Lower leg skin (tissue), 4 donors: ENCODE measurements around the gene PLA2G3. TPM values are rescaled to one million over a fixed set of nuclear protein-coding genes. Genes with fewer than 3 reads are reported as not detected.

ENCODE experiments used
- DNase-seq, 2 donors: peaks; one replicate each; pipeline ENCODE4 v3.0.0-alpha.2; 2019; ENCODE audit warnings: low spot score in 2 of 2
- H3K4me3 ChIP-seq: fragments of 200-600 bp; sonication (generic); 2 replicates; pipeline ENCODE4 v1.5.1; 2017; ENCODE audit warnings: mild to moderate bottlenecking, low read depth; ENCODE audit not compliant: poor library complexity, severe bottlenecking
- POLR2A ChIP-seq, 2 donors: fragments of 450-650 bp; IDR thresholded peaks; one replicate each; pipeline ENCODE4 v1.6.1; 2016 to 2017; ENCODE audit warnings: antibody characterized with exemption in 2 of 2, mild to moderate bottlenecking in 1 of 2, moderate library complexity in 1 of 2
- WGBS, 2 donors: methylation state at CpG; one replicate each; pipeline ENCODE4 v1.1.5; 2018; 5-methylcytosine and 5-hydroxymethylcytosine counted together
- intact Hi-C: fragments of 100-400 bp; cut with DNase I; formaldehyde crosslinking; loops from one replicate; pipeline ENCODE4 v1.15.0; 2023; ENCODE audit warnings: low total_unique reads
- total RNA-seq, 4 donors: library from RNA; depleted of rRNA; stranded (reverse); fragments of >200 nt; gene quantifications; one replicate each; pipeline ENCODE4 v1.1.0, GENCODE V29; 2016
- TF ChIP-seq, protein P1 (sequence below), 3 donors: fragments of 450-650 bp; IDR thresholded peaks; one replicate each; pipeline ENCODE4 v1.5.1; 2016; ENCODE audit warnings: antibody characterized with exemption in 3 of 3, mild to moderate bottlenecking in 3 of 3, moderate library complexity in 2 of 3

The PLA2G3 gene
- total RNA-seq, 4 donors from 2014 or later: 6.5 to 11.3 (median 8.7) TPM

DNA sequence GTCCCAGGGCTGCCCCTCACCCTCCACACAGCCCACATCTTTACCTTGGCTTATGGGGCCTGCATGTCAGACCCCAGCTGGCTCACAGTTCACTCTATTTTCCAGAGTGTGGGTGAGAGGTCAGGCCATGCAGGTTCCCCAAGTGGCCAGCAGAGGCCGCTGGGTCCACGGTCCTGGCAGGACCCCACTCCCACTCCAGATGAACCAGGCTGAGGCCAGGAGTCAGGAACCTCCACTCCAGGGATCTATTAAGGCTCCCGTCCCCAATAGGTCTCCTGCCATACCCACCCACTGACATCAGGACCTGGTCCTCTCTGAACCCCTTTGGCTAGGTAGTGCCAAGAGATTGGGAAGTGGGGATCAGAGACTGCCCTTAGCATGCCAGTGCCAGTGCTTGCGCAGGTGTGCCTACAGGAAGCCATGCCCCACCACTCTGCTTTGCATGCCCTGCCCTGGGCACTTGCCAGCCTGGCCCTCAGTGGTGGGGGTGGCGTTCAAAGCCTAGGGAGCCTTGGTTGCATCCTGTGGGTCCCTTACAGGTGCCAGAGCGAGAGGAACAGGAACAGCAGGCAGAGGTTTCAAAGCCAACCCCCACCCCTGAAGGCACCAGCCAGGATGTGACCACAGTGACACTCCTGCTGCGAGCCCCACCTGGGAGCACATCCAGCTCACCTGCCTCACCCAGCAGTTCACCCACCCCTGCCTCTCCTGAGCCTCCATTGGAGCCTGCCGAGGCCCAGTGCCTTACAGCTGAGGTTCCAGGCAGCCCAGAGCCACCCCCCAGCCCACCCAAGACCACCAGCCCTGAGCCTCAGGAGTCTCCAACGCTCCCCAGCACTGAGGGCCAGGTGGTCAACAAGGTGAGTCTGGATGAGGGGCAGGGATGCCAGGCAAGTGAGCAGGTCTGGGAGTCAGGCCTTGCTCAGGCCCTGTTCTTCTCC, 50.9 kb downstream of the PLA2G3 start:
- intact Hi-C loops: loop anchor here (5.0 kb wide), 1 partner anchor 142 kb away; no protein-coding TSS in a partner anchor
- no peak for TF ChIP-seq POLR2A (IDR thresholded peaks at IDR 0.05)
- TF ChIP-seq, protein P1, sequence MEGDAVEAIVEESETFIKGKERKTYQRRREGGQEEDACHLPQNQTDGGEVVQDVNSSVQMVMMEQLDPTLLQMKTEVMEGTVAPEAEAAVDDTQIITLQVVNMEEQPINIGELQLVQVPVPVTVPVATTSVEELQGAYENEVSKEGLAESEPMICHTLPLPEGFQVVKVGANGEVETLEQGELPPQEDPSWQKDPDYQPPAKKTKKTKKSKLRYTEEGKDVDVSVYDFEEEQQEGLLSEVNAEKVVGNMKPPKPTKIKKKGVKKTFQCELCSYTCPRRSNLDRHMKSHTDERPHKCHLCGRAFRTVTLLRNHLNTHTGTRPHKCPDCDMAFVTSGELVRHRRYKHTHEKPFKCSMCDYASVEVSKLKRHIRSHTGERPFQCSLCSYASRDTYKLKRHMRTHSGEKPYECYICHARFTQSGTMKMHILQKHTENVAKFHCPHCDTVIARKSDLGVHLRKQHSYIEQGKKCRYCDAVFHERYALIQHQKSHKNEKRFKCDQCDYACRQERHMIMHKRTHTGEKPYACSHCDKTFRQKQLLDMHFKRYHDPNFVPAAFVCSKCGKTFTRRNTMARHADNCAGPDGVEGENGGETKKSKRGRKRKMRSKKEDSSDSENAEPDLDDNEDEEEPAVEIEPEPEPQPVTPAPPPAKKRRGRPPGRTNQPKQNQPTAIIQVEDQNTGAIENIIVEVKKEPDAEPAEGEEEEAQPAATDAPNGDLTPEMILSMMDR (IDR thresholded peaks at IDR 0.05): no peak
- no peak for DNase-seq
- 70 to 73% methylated on average over 7 to 8 of the region's 9 CpGs for WGBS, 2 donors
- no peak overlapping the region for H3K4me3 ChIP-seq

DNA sequence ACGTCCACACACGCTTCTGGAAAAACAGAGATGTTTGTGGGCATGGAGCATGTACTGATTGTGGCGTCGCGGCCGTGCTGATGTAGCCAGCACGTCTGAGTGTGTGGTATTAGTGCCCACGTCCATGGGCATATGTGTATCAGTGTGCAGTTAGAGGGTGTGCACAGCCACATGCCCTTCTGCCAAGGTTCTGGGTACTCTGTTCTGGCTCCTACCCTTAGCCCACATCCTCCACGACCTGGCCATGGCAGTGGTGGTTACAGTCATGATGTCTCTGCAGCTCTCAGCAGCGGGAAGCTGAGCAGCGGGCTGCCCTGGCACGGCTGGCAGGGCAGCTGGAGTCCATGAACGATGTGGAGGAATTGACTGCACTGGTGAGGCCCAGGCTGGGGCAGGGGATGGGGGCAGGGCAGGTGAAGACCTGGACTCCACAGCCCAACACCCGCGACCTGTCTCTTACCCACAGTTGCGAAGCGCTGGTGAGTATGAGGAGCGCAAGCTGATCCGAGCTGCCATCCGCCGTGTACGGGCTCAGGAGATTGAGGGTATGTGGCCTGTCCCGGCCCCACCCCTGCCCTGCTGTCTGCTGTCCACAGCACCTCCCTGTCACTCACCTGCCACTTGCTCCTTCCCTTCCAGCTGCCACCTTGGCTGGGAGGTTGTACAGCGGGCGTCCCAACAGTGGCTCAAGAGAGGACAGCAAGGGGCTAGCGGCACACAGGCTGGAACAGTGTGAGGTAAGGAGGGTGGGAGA, 51.9 kb downstream of the PLA2G3 start:
- intact Hi-C loops: loop anchor here (5.0 kb wide), 1 partner anchor 141 kb away; no protein-coding TSS in a partner anchor
- 90 to 92% methylated on average over 25 to 26 of the region's 26 CpGs for WGBS, 2 donors
- TF ChIP-seq, protein P1 (IDR thresholded peaks at IDR 0.05): no peak
- TF ChIP-seq POLR2A (IDR thresholded peaks at IDR 0.05): no peak
- H3K4me3 ChIP-seq: no peak overlapping the region
- no peak for DNase-seq

DNA sequence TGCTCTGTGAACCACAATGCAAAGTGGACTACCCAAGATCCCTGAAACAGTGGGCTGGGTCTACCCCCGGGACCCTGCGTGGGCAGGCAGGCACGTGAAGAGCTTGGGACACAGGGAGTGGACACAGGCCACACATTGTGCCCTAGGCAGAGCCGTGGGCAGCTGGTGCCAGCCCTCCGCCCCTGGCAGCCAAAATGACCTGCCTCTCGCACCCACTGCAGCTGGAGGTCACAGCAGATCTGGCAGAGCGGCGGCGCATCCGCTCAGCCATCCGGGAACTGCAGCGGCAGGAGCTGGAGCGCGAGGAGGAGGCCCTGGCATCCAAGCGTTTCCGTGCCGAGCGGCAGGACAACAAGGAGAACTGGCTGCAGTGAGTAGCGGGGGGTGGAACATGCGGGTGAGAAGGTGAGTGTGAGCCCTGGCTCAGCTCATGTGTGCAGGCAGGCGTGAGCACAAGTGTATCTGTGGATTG, 52.5 kb downstream of the PLA2G3 start:
- DNase-seq: no peak
- H3K4me3 ChIP-seq: no peak overlapping the region
- intact Hi-C loops: loop anchor here (5.0 kb wide), 1 partner anchor 140 kb away; no protein-coding TSS in a partner anchor
- WGBS, 2 donors: 87 to 88% methylated on average over 21 of the region's 21 CpGs
- TF ChIP-seq POLR2A (IDR thresholded peaks at IDR 0.05): no peak
- TF ChIP-seq, protein P1 (IDR thresholded peaks at IDR 0.05): no peak

DNA sequence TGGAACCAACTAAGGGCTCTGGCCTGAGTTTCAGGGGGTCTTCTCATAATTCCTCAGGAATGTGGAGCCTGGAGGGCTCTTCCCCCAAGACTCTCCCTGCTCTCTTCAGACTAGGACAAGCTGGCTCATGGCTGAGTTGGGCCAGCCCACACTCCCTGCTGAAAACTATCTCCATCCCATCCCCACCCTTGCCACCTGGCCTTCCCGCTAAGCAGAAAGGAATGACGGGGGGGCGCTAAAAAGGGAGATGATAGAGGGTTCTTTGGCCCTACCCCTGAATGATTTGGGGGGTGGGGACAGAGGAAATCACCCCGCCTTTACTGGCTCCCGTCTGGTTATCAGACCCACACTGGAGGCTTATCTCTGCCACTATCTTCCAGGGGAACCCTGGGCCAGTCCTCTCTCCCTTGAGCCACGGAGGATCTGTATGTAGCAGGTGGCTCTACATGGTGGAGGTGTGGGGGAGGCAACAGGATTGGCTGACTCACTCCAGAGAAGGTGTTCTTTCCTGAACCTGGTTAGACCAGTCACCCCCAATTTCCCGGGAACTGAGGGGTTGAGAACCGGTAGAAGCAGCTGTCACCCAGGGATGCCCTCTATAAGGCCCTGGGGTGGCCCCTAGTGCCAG, 53.5 kb downstream of the PLA2G3 start:
- no peak for DNase-seq
- WGBS, 2 donors: 62% methylated on average over 8 of the region's 8 CpGs
- no peak overlapping the region for H3K4me3 ChIP-seq
- intact Hi-C loops: loop anchor here (5.0 kb wide), 1 partner anchor 140 kb away; no protein-coding TSS in a partner anchor
- TF ChIP-seq POLR2A (IDR thresholded peaks at IDR 0.05): no peak
- TF ChIP-seq, protein P1 (IDR thresholded peaks at IDR 0.05): no peak

DNA sequence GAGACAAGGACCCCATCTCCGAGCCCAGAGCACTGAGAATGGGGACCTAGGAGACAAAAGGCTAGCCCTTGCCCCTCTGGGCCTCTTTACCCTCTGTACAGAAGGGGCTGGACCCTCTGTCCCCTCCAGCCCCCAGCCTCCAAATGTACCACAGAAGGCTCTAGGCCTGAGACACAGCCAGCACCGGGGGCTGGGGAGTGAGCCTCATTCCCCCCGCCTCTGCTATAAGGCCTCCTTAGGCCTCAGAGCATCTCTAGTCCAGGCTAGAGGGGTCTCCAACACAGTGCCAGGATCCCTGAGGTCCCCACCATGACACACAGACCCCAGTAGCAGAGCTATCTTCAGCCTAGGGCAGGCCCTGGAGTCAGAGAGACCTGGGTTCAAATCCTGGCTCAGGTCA, 54.4 kb downstream of the PLA2G3 start:
- intact Hi-C loops: loop anchor here (5.0 kb wide), 1 partner anchor 139 kb away; no protein-coding TSS in a partner anchor
- TF ChIP-seq, protein P1 (IDR thresholded peaks at IDR 0.05): no peak
- TF ChIP-seq POLR2A (IDR thresholded peaks at IDR 0.05): no peak
- no peak for DNase-seq
- H3K4me3 ChIP-seq: no peak overlapping the region
- 75 to 80% methylated on average over 3 of the region's 3 CpGs for WGBS, 2 donors
